Left cardiac atrium (tissue), 4 donors: ENCODE measurements around the gene SIGLEC1. TPM values are rescaled to one million over a fixed set of nuclear protein-coding genes. Genes with fewer than 3 reads are reported as not detected.
A peak's percentile ranks its signal among the peaks of the same experiment; 100 is the strongest.

ENCODE experiments used
- ATAC-seq, 2 donors: fragments of 200-7000 bp; cut with Tn5 transposase; one replicate each; pipeline ENCODE4 v1.9.1; 2020; ENCODE audit warnings: mild to moderate bottlenecking in 2 of 2, moderate library complexity in 2 of 2
- DNase-seq: peaks from one replicate; pipeline ENCODE4 v3.0.0-alpha.2; 2020
- intact Hi-C, 2 donors: fragments of 100-400 bp; cut with DNase I; formaldehyde crosslinking; loops; one replicate each; pipeline versions ENCODE4 v1.14.1 to v1.15.1; 2022 to 2023
- total RNA-seq, 2 donors: library from RNA; stranded (reverse); fragmentation: NEBNext Ultra II Directional; extraction: Animal tissue kit (Norgen Biotek cat#: 25700); gene quantifications; one replicate each; pipeline ENCODE4 v1.2.1, GENCODE V29; 2021
- donor health status: DM: no; HTN: yes; CAD: no.
- donor health status: DM: no; HTN: yes; CAD: no; lungs with severe emphysema.
- donor health status: DM: yes; HTN: yes; CAD: no.
- donor health status: Dilated cardiomyopathy.

The SIGLEC1 gene
- total RNA-seq, 2 donors from 2014 or later: 12.4 to 23.9 TPM

GRCh38 chr20:3730803-3731672 is 18.6 kb upstream of the SIGLEC1 start:
- intact Hi-C loops: no loop called here

DNA sequence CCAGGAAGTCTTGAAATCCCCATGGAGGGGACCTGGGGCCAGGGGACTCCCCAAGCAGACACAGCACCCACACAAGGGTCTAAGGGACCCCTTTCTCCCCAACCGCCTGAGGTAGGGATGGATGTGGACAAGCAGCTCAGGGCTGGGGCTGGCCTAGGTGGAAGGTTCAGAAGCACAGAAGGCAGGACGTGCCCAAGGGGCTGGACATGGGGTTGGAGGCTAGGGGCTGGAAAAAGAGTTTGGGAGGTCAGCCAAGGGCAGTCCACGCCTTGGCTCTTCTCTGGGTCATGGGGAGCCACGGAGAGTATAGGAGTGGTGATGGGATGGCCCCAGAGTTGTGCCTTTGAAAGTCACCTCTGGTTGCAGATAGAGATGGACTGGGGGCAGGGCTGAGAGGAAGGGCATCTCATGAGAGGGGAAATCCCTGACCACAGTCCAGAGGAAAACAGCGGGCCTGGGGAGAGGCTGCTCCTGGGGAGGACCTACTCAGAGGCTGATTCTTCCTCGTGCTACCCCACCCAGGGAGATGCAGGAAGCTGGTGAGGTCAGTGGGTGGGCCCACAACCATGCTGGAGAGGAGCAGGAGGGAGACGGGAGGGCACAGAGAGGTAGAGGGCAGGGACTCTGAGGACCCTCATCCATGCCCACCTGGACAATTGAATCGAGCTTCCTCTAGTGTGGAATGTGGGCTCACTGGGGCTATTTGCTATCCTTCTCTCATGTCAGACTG is 17.6 kb upstream of the SIGLEC1 start:
- ATAC-seq (peak in 1 of 2 donors; percentile 9), DNase-seq (no peak)
- intact Hi-C loops: no loop called here

More at GRCh38 chr20:3730803-3731672, 18.6 kb upstream of the SIGLEC1 start:
- ATAC-seq (no peak), DNase-seq (no peak)

- DNase-seq (no peak), ATAC-seq (no peak)
- intact Hi-C loops: no loop called here
Measured at GRCh38 chr20:3729378-3729777, 17.0 kb upstream of the SIGLEC1 start.

GRCh38 chr20:3728876-3729275 is 16.5 kb upstream of the SIGLEC1 start:
- ATAC-seq (no peak), DNase-seq (no peak)
- intact Hi-C loops: no loop called here

- ATAC-seq: no peak
- DNase-seq: no peak
- intact Hi-C loops: no loop called here
Measured at GRCh38 chr20:3728354-3728753, 16.0 kb upstream of the SIGLEC1 start.

- DNase-seq (no peak), ATAC-seq (peak; percentile 25 to 63)
- intact Hi-C loops: no loop called here
Measured at GRCh38 chr20:3727401-3728021, 15.1 kb upstream of the SIGLEC1 start.

- intact Hi-C loops: no loop called here
- DNase-seq (no peak), ATAC-seq (no peak)
Measured at GRCh38 chr20:3724356-3724755, 12.0 kb upstream of the SIGLEC1 start.

- intact Hi-C loops: no loop called here
- no peak for DNase-seq
- ATAC-seq: no peak
Measured at GRCh38 chr20:3723284-3723683, 10.9 kb upstream of the SIGLEC1 start.

- no peak for DNase-seq
- ATAC-seq: no peak
- intact Hi-C loops: no loop called here
Measured at GRCh38 chr20:3721912-3722311, 9.5 kb upstream of the SIGLEC1 start.

DNA sequence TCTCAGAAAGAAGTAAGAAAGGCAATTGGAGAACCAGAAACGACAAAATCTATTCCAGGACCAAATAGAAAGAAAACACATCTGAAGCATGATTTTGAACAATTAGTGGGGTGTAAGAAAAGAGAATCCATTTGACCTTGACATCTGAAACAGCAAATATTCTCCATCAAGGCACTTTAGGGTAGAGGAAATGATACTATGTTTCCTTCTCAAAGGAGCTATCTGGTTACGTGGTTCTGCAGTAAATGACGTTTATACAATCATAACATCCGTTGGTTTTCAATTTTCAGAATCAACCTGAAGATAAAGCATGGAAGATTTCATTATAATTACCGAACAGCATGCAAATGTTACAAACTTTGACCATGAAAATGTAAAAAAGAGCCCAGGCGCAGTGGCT is 8.2 kb upstream of the SIGLEC1 start:
- ATAC-seq (no peak), DNase-seq (no peak)
- intact Hi-C loops: no loop called here

DNA sequence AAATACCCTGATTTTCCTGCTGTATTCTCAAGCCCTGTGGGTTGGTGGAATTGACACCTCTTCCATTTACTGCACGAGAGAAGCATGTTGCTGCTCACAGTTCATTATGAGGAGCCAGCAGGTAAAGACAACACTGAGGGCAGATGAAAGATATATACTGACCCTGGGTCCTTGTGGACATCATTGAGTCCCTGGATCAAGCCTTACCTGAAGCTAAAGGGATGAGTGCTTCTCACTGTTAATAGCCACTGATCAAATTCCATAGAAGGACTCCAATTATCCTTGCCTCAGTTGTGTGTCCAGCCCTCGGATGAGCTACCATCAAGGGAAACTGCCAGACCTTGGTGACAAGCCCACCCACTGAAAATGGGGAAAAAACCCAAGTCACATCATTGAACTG is 7.7 kb upstream of the SIGLEC1 start:
- ATAC-seq (no peak), DNase-seq (no peak)
- intact Hi-C loops: no loop called here

DNA sequence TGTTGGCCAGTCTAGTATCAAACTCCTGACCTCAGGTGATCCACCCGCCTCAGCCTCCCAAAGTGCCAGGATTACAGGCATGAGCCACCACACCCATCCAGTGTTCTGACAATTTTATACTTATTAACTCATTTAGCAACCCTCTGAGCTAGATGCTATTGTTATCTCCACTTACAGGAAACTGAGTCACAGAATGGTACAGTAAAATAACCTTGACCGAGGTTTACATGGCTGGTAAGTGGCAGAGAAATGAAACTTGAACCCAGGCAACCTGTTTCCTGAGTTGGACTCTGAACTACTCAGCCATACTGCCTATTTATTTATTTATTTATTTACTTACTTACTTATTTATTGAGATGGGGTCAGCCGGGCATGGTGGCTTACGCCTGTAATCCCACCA is 6.6 kb upstream of the SIGLEC1 start:
- intact Hi-C loops: loop anchor here in 1 of 2 donors (5.0 kb wide), 1 partner anchor 33 kb away; no protein-coding TSS in a partner anchor
- no peak for DNase-seq
- ATAC-seq: no peak

DNA sequence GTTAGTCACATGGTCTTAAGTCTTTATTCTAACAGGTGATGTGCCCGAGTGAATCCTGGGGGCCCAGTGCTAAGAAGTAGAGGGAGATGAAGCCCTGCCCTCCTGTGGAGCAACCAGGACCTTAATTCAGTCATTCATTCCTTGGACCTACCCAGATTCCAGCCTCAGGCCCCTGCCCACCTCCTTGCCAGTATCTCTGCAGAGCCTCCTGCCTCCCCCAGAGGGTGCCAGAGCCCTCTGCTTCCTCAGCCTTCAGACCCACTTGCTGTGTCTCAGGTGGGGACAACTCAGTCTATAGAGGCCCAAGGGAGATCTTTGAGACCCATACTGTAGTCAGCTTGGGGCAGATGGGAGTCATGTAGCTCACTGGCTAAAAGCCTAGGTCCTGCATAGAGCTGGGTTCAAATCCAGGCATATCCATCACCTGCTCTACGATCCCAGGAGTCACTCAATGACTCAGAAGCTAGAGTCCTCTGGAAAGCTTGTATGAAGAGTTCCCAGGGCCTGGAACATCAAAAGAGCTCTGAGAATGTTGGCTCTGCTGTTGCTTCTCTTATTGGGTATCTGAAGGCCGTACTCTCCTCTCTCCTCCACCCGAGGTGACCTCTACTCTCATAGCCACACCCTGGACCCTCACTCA is 3.9 kb upstream of the SIGLEC1 start:
- no peak for DNase-seq
- ATAC-seq: peak; percentile 60 to 66
- intact Hi-C loops: loop anchor here in 1 of 2 donors (5.0 kb wide), 1 partner anchor 36 kb away; no protein-coding TSS in a partner anchor

DNA sequence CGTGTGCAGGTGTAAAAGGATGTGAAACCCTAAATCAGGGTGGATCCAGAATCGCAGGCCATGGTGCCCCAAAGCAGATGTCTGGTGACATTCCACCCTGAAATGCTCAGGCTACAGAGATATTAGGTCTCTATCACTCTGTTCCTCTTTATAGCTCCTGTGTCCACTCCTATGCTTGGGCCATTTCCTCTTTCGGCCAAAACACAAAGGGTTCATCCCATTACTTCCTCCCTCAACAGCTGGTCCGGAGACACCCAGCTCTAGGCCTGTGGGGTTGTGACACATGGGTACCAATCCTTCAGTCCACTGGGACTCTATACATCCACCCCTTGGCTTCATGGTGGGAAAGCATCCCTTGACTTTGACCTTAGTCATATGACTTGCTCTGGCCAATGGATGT is 1.7 kb upstream of the SIGLEC1 start:
- DNase-seq (no peak), ATAC-seq (peak in 1 of 2 donors; percentile 41)
- intact Hi-C loops: no loop called here

GRCh38 chr20:3711484-3711941 is 887 bp downstream of the SIGLEC1 start:
- no peak for DNase-seq
- intact Hi-C loops: loop anchor here (2.0 kb wide), 1 partner anchor 35 kb away; no protein-coding TSS in a partner anchor
- peak; percentile 12 to 41 for ATAC-seq

- intact Hi-C loops: loop anchor here (2.0 kb wide), 1 partner anchor 34 kb away; no protein-coding TSS in a partner anchor
- peak; percentile 44 to 69 for ATAC-seq
- DNase-seq: peak; percentile 80
Measured at GRCh38 chr20:3710703-3711483, 1.5 kb downstream of the SIGLEC1 start.

- intact Hi-C loops: loop anchor here (2.0 kb wide), 1 partner anchor 33 kb away; no protein-coding TSS in a partner anchor
- no peak for DNase-seq
- ATAC-seq: peak; percentile 13 to 28
Measured at GRCh38 chr20:3710011-3710466, 2.4 kb downstream of the SIGLEC1 start.

DNA sequence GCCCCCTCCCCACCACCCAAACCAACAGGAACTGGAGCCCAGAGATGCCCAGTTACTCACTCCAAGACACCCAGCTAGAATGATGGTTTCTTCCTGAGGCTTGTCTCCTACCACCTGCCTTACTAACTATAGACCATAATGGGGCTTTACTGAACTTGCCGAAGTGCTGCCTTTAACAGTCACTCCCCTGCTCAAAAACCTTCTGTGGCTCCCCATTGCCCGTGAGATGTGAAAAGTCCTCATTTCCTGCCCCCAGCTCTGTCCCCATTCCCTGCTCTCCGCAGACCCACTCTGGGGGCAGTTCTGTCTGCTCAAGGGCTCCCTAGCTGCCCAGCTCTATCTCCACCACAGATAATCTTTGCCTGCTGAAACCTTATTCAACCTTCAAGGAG is 4.9 kb downstream of the SIGLEC1 start:
- intact Hi-C loops: no loop called here
- ATAC-seq (no peak), DNase-seq (no peak)
